RWPE2 (cell line): ENCODE results near the gene CARS2.
A peak's percentile ranks its signal among the peaks of the same experiment; 100 is the strongest.

Experiments used
- ATAC-seq: fragments of 200-7000 bp; cut with Tn5 transposase; 3 replicates; pipeline ENCODE4 v1.9.1; 2021; ENCODE audit warnings: low read depth
- DNase-seq: peaks from one replicate; pipeline ENCODE4 v3.0.0-alpha.2; 2020; ENCODE audit warnings: low spot score
- H3K27ac ChIP-seq: fragments of 450-650 bp; 2 replicates; pipeline ENCODE4 v1.5.1; 2017; ENCODE audit warnings: mild to moderate bottlenecking; ENCODE audit not compliant: poor library complexity, severe bottlenecking
- H3K27me3 ChIP-seq: fragments of 250-450 bp; sonication (Bioruptor Pico); 2 replicates; pipeline ENCODE4 v1.5.1; 2021; ENCODE audit warnings: mild to moderate bottlenecking, moderate library complexity; ENCODE audit not compliant: insufficient read depth, poor library complexity, severe bottlenecking
- H3K36me3 ChIP-seq: fragments of 250-450 bp; sonication (Bioruptor Pico); 2 replicates; pipeline ENCODE4 v1.5.1; 2020; ENCODE audit warnings: low read depth, mild to moderate bottlenecking, moderate library complexity
- H3K4me1 ChIP-seq: fragments of 250-450 bp; sonication (Bioruptor Pico); 2 replicates; pipeline ENCODE4 v1.5.1; 2021; ENCODE audit warnings: mild to moderate bottlenecking, moderate library complexity; ENCODE audit not compliant: insufficient read depth, poor library complexity, severe bottlenecking
- H3K4me3 ChIP-seq: fragments of 250-450 bp; sonication (Bioruptor Pico); 2 replicates; pipeline ENCODE4 v1.5.1; 2021; ENCODE audit warnings: mild to moderate bottlenecking, moderate library complexity; ENCODE audit not compliant: severe bottlenecking
- H3K9me3 ChIP-seq: fragments of 250-450 bp; sonication (Bioruptor Pico); 2 replicates; pipeline ENCODE4 v1.5.1; 2021; ENCODE audit warnings: mild to moderate bottlenecking, moderate library complexity; ENCODE audit not compliant: severe bottlenecking
- CTCF ChIP-seq: fragments of 450-650 bp; IDR thresholded peaks from one replicate; pipeline ENCODE4 v1.5.1; 2017; ENCODE audit warnings: mild to moderate bottlenecking, moderate library complexity; ENCODE audit not compliant: poor library complexity, severe bottlenecking

The CARS2 gene

GRCh38 chr13:110647365-110647737 lies 58.6 kb downstream of the CARS2 start:
- H3K27ac ChIP-seq = no peak overlapping the region
- ATAC-seq (no peak), DNase-seq (no peak)
- H3K4me3 ChIP-seq = no peak overlapping the region
- TF ChIP-seq CTCF = no peak
- H3K4me1 ChIP-seq = no peaks in the 10 kb centered on the region
- H3K36me3 ChIP-seq = peaks cover 20% of the 10 kb centered on the region
- no peaks in the 10 kb centered on the region for H3K27me3 ChIP-seq
- no peaks in the 10 kb centered on the region for H3K9me3 ChIP-seq

DNA sequence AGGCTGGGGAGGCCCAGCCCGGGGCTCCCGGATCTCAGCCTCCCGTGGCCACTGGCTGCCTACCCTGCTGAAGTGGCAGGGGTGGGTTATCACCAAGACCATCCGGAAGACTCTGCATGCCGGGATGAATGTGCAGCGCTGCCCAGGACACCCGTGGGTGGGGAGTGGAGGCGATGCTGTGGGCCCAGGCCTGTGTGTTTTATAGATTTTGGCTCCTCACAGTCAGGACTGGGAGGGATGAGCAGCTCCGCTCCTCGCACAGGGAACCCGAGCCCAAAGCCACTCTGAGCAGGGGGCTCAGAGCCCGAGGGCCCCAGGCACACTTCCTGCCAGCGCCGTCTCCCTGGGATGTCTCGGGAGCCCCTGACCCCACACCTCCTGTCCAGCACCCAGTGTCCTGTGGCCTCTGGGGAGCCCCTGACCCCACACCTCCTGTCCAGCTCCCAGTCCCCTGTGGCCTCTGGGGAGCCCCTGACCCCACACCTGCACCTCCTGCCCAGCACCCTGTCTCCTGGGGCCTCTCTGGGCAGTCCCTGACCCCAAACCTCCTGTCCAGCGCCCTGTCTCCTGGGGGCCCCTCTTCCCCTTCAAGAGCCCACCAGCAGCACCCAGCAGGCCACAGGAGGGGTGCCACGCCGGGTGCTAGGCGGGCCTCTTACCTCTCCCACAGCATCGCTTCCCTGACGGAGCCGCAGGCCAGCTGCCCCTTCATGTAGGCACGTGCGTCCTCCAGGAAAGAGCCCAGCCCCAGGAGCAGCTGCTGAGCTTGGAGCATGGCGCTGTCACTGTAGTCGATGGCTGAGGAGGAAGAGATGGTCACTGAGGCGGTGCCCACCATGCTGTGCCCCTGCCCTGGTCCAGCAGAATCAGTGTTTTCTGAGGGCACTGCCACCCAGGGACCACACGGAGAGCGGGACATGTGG lies 59.2 kb downstream of the CARS2 start:
- Histone ChIP-seq H3K27ac (no peak overlapping the region), H3K27me3 (no peaks in the 10 kb centered on the region), H3K4me3 (no peak overlapping the region), H3K36me3 (peaks cover 23% of the 10 kb centered on the region), H3K9me3 (no peaks in the 10 kb centered on the region), H3K4me1 (no peaks in the 10 kb centered on the region)
- no peak for TF ChIP-seq CTCF
- ATAC-seq (no peak), DNase-seq (no peak)

GRCh38 chr13:110645750-110646149 lies 60.2 kb downstream of the CARS2 start:
- ATAC-seq (no peak), DNase-seq (no peak)
- H3K27me3 ChIP-seq = no peaks in the 10 kb centered on the region
- H3K4me1 ChIP-seq = no peaks in the 10 kb centered on the region
- H3K4me3 ChIP-seq = no peak overlapping the region
- H3K36me3 ChIP-seq = peaks cover 33% of the 10 kb centered on the region
- H3K27ac ChIP-seq = no peak overlapping the region
- H3K9me3 ChIP-seq = no peaks in the 10 kb centered on the region
- TF ChIP-seq CTCF = no peak

GRCh38 chr13:110644892-110645521 lies 60.9 kb downstream of the CARS2 start:
- no peak for TF ChIP-seq CTCF
- DNase-seq (no peak), ATAC-seq (peak; percentile 42)
- H3K4me1 ChIP-seq = no peaks in the 10 kb centered on the region
- H3K27ac ChIP-seq = no peak overlapping the region
- peaks cover 39% of the 10 kb centered on the region for H3K36me3 ChIP-seq
- no peaks in the 10 kb centered on the region for H3K9me3 ChIP-seq
- no peak overlapping the region for H3K4me3 ChIP-seq
- no peaks in the 10 kb centered on the region for H3K27me3 ChIP-seq
